ENCODE data around the gene ZNF346. TPM values are rescaled to one million over a fixed set of nuclear protein-coding genes. Genes with fewer than 3 reads are reported as not detected.
A peak's percentile ranks its signal among the peaks of the same experiment; 100 is the strongest.

ZNF346 gene
- total and polyA plus RNA-seq, 2 experiments from 2014 or later = 32.5 TPM

DNA sequence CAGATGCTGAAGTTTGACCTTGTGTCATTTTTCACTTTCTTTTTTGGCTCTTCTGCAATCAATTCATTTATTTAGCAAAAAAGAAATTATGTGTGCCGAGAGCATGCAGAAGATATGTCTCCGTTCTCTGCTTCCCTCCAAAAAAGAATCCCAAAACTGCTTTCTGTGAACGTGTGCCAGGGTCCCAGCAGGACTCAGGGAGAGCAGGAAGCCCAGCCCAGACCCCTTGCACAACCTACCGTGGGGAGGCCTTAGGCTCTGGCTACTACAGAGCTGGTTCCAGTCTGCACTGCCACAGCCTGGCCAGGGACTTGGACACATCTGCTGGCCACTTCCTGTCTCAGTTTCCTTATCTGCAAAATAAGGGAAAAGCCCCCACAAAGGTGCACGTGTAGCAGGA is 66.6 kb downstream of the ZNF346 start:
- no peak overlapping the region for H3K27ac ChIP-seq
- H3K9me3 ChIP-seq (ENCODE audit: low read depth) = no peaks in the 10 kb centered on the region
- peaks cover 20% of the 10 kb centered on the region for H3K27me3 ChIP-seq
- TF ChIP-seq, protein P1, sequence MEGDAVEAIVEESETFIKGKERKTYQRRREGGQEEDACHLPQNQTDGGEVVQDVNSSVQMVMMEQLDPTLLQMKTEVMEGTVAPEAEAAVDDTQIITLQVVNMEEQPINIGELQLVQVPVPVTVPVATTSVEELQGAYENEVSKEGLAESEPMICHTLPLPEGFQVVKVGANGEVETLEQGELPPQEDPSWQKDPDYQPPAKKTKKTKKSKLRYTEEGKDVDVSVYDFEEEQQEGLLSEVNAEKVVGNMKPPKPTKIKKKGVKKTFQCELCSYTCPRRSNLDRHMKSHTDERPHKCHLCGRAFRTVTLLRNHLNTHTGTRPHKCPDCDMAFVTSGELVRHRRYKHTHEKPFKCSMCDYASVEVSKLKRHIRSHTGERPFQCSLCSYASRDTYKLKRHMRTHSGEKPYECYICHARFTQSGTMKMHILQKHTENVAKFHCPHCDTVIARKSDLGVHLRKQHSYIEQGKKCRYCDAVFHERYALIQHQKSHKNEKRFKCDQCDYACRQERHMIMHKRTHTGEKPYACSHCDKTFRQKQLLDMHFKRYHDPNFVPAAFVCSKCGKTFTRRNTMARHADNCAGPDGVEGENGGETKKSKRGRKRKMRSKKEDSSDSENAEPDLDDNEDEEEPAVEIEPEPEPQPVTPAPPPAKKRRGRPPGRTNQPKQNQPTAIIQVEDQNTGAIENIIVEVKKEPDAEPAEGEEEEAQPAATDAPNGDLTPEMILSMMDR (IDR thresholded peaks at IDR 0.05; ENCODE audit: low read depth, low read length) = no peak
- no peaks in the 10 kb centered on the region for H3K36me3 ChIP-seq
- no peak overlapping the region for H3K4me3 ChIP-seq
- DNase-seq (ENCODE audit: low read depth in 1 of 2, low spot score in 1 of 2) = peak in 1 of 2 donors; percentile 66
- no peaks in the 10 kb centered on the region for H3K4me1 ChIP-seq (ENCODE audit: low read depth)

DNA sequence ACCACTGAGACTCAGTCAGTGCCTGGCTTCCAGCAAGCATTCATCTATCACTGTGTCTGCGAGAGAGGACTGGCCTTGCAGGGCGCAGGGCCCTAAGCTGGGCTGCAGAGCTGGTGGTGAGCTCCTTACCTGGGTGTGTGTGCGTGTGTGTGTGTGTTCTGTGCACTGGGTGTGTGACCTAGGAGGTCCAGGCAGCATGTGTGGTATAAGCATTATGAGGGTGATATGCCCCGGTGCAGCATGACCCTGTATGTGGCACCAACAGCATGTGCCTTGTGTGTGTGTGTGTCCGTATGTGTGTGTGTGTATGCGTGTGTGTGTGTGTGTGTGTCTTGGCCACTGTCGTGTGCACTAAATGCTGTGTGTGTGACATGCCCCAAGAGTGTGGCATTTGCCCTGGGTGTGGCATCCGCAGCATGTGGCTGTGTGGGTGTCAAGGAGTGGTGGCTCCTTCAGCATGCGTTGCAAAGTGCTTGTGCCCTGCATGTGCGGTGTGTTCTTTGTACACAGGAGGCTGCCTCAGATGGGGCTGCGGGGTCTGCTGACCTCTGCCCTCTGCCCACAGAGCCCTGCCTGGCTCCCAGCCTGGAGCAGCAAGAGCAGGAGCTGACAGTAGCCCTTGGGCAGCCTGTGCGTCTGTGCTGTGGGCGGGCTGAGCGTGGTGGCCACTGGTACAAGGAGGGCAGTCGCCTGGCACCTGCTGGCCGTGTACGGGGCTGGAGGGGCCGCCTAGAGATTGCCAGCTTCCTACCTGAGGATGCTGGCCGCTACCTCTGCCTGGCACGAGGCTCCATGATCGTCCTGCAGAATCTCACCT is 67.5 kb downstream of the ZNF346 start:
- H3K4me3 ChIP-seq = no peak overlapping the region
- H3K27me3 ChIP-seq = peaks cover 20% of the 10 kb centered on the region
- no peaks in the 10 kb centered on the region for H3K36me3 ChIP-seq
- H3K27ac ChIP-seq = no peak overlapping the region
- no peaks in the 10 kb centered on the region for H3K4me1 ChIP-seq (ENCODE audit: low read depth)
- no peaks in the 10 kb centered on the region for H3K9me3 ChIP-seq (ENCODE audit: low read depth)
- TF ChIP-seq, protein P1 (IDR thresholded peaks at IDR 0.05; ENCODE audit: low read depth, low read length) = no peak
- no peak for DNase-seq (ENCODE audit: low read depth in 1 of 2, low spot score in 1 of 2)

DNA sequence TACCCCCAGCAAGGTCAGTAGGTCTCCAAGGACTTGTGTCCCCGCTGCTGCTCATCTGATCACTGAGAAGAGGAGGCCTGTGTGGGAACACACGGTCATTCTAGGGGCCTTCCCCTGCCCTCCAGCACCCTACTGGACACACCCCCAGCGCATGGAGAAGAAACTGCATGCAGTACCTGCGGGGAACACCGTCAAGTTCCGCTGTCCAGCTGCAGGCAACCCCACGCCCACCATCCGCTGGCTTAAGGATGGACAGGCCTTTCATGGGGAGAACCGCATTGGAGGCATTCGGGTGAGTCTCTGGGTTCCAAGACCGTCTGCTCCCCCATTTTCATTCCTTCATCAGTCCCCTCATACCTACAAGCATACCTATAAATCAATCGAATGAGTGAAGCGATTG is 68.3 kb downstream of the ZNF346 start:
- Histone ChIP-seq H3K27ac (no peak overlapping the region), H3K4me3 (no peak overlapping the region), H3K4me1 (ENCODE audit: low read depth) (no peaks in the 10 kb centered on the region), H3K9me3 (ENCODE audit: low read depth) (no peaks in the 10 kb centered on the region), H3K27me3 (peaks cover 13% of the 10 kb centered on the region), H3K36me3 (no peaks in the 10 kb centered on the region)
- TF ChIP-seq, protein P1 (IDR thresholded peaks at IDR 0.05; ENCODE audit: low read depth, low read length) = no peak
- DNase-seq (ENCODE audit: low read depth in 1 of 2, low spot score in 1 of 2) = no peak

- DNase-seq (ENCODE audit: low read depth in 1 of 2, low spot score in 1 of 2) = no peak
- Histone ChIP-seq H3K9me3 (ENCODE audit: low read depth) (no peaks in the 10 kb centered on the region), H3K36me3 (no peaks in the 10 kb centered on the region), H3K27me3 (peaks cover 13% of the 10 kb centered on the region), H3K27ac (no peak overlapping the region), H3K4me3 (no peak overlapping the region), H3K4me1 (ENCODE audit: low read depth) (no peaks in the 10 kb centered on the region)
- TF ChIP-seq, protein P1 (IDR thresholded peaks at IDR 0.05; ENCODE audit: low read depth, low read length) = no peak
These were observed 68.7 kb downstream of the ZNF346 start for GRCh38 chr5:177091232-177091631.

DNA sequence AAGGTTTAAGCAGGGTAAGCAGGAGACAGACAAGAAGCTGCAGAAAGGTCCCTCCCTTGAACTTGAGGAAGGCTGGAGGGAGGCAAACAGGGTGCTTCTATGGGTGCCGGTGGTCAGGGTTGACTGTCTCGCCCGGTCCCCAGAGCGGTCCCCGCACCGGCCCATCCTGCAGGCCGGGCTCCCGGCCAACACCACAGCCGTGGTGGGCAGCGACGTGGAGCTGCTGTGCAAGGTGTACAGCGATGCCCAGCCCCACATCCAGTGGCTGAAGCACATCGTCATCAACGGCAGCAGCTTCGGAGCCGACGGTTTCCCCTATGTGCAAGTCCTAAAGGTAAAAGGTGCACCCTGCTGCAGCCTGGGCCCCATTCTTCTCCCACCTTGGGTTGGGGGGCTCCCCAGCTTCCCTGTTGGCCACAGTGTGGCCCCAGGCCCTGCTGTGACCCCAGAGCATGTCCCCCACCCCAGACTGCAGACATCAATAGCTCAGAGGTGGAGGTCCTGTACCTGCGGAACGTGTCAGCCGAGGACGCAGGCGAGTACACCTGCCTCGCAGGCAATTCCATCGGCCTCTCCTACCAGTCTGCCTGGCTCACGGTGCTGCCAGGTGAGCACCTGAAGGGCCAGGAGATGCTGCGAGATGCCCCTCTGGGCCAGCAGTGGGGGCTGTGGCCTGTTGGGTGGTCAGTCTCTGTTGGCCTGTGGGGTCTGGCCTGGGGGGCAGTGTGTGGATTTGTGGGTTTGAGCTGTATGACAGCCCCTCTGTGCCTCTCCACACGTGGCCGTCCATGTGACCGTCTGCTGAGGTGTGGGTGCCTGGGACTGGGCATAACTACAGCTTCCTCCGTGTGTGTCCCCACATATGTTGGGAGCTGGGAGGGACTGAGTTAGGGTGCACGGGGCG is 69.9 kb downstream of the ZNF346 start:
- no peaks in the 10 kb centered on the region for H3K4me1 ChIP-seq (ENCODE audit: low read depth)
- no peaks in the 10 kb centered on the region for H3K36me3 ChIP-seq

More for the DNA sequence above, 69.9 kb downstream of the ZNF346 start:
- H3K4me3 ChIP-seq = no peak overlapping the region
- no peak overlapping the region for H3K27ac ChIP-seq
- TF ChIP-seq, protein P1 (IDR thresholded peaks at IDR 0.05; ENCODE audit: low read depth, low read length) = no peak
- no peak for DNase-seq (ENCODE audit: low read depth in 1 of 2, low spot score in 1 of 2)
- H3K9me3 ChIP-seq (ENCODE audit: low read depth) = no peaks in the 10 kb centered on the region
- H3K27me3 ChIP-seq = peaks cover 6% of the 10 kb centered on the region
